HEK293T (cell line): Measurements from ENCODE around the gene MUC5B.

ENCODE experiments used
- ARNT ChIP-seq: fragments of 450-650 bp; IDR thresholded peaks from 2 replicates; pipeline ENCODE4 v1.6.1; 2017; ENCODE audit warnings: mild to moderate bottlenecking
- BHLHE40 ChIP-seq: fragments of 450-650 bp; IDR thresholded peaks from 2 replicates; pipeline ENCODE4 v1.6.1; 2016; ENCODE audit warnings: mild to moderate bottlenecking, moderate library complexity, borderline replicate concordance
- CTBP1 ChIP-seq: fragments of 450-650 bp; IDR thresholded peaks from 2 replicates; pipeline ENCODE4 v1.6.1; 2016; ENCODE audit warnings: borderline replicate concordance
- FOXK2 ChIP-seq: fragments of 450-650 bp; IDR thresholded peaks from 2 replicates; pipeline ENCODE4 v1.6.1; 2016; ENCODE audit warnings: mild to moderate bottlenecking
- NFRKB ChIP-seq: fragments of 450-650 bp; IDR thresholded peaks from 2 replicates; pipeline ENCODE4 v1.6.1; 2016; ENCODE audit warnings: mild to moderate bottlenecking, moderate library complexity
- SUZ12 ChIP-seq: fragments of 450-650 bp; IDR thresholded peaks from 2 replicates; pipeline ENCODE4 v1.6.1; 2016; ENCODE audit warnings: mild to moderate bottlenecking
- TARDBP ChIP-seq: fragments of 450-650 bp; IDR thresholded peaks from 2 replicates; pipeline ENCODE4 v1.6.1; 2016
- ZNF384 ChIP-seq: fragments of 450-650 bp; IDR thresholded peaks from 2 replicates; pipeline ENCODE4 v1.6.1; 2016

GRCh38 chr11:1235901-1236315, 13.0 kb downstream of the MUC5B start:
- no peak for TF ChIP-seq CTBP1
- TF ChIP-seq BHLHE40: no peak
- no peak for TF ChIP-seq SUZ12
- no peak for TF ChIP-seq ARNT
- TF ChIP-seq NFRKB: no peak
- no peak for TF ChIP-seq ZNF384
- no peak for TF ChIP-seq TARDBP
- no peak for TF ChIP-seq FOXK2
